Jurkat, Clone E6-1 (cell line): Measurements from ENCODE around the gene SCAPER.

ENCODE experiments used
- DNase-seq: peaks from one replicate; pipeline ENCODE4 v3.0.0-alpha.2; 2011; ENCODE audit warnings: low read depth, low spot score
- H3K4me3 ChIP-seq: 2 replicates; pipeline ENCODE4 v1.5.1; 2011; ENCODE audit warnings: mild to moderate bottlenecking, low read length, control low read depth, moderate library complexity

SCAPER gene

DNA sequence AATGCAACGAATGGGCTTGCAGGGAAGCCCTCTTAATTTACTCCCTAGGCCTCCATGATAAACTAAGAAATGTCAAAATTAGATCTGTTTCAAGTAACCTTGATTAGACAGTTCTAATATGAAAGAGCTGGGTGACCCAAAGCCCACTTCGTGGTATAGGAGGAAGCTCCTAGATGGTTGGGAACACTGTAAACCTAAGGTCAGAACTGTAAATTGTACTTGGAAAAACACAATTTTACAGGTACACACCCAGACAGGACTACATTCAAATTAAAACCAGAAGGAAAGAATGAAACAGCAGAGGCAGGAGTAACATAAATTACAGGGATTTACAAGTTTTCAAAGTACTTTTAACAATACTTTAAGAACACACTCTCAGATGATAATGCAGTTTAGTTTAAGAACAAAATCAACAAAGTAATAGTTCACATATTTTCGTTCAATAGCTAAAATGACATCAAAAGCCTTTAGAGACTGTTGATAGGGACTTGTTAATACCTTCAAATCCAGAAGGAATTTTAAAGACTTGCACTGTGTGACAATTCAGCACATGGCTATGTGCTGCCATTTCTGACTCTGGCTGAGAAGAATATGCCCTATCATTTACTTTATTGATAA is 550.2 kb downstream of the SCAPER start:
- H3K4me3 ChIP-seq: no peak overlapping the region
- DNase-seq: no peak

DNA sequence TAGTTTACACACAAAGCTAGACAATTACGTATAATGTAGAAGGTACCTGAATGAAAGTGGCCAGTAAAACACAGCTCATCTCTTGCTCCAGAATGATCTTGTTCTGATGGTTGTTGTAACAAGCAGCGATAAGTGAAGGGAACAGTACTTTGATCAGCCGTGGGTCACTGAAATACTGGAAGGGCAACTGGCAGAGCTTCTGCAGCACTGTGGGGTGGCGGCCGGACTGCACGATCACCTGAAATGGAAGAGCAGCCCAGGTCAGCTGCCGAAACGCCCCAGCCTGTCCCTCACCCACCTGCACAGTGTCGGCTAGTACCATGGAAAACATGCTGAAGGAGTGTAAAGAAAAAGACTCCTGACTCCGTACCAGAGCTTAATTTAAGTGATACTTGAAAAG is 551.2 kb downstream of the SCAPER start:
- H3K4me3 ChIP-seq: no peak overlapping the region
- DNase-seq: no peak

DNA sequence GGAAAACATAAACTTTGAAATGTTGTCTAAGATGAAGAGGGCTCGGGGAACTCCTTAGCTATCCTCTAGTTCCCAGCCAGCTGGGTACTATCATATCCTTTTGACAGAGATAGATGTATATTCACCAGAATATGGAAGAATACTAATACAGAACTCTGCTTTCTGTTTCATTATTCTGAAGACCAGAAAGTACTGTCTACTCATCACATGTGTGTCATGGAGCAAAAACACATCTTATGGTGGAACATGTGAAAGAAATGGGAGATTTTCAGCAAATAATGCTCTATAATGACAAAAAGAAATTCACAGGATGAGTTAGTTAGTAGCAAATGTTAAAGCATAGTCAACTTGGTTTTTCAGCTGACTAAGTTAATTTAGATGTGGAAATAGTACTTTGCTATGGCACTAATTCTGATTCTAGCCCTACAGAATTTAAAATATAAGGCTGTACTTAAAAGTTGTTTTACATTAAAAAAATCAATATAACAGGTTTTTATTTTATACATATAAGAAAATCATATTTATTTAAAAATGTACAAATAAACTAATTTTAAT is 552.0 kb downstream of the SCAPER start:
- DNase-seq: no peak
- no peak overlapping the region for H3K4me3 ChIP-seq

DNA sequence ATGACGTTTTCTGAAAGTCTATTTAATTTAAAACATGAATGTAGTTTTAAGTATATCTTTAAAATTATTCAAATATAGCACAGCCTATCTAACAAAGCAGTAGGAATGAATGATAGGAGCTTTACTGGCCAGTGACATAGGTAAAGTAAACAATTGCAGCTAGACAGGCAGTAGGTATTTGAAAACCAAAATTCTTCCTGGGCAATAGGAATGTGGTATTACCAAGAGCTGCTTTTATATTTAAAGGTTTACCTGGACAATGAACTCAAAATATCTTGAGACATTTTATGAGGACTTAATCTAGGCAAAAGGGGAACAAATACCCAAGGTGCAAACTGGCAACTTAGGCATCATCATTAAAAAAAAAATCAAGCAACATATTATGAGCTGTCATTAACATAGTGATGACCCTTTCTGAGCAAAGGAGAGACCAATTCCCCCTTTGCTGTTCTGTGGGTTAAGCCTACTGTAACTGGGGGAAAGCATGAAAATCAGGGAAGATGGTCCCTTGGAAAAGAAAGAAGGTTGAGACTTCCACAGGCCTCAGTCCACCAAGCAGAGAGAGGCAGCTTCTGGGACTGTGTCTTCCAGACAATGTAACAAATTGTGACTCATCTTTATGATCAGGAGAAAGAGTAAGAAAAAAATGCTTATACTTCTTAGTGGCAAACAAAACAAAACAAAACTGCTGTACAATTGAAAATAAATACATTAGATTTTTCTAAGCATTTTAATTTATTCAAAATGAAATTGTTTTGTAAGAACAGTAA is 555.7 kb downstream of the SCAPER start:
- no peak overlapping the region for H3K4me3 ChIP-seq
- DNase-seq: no peak

DNA sequence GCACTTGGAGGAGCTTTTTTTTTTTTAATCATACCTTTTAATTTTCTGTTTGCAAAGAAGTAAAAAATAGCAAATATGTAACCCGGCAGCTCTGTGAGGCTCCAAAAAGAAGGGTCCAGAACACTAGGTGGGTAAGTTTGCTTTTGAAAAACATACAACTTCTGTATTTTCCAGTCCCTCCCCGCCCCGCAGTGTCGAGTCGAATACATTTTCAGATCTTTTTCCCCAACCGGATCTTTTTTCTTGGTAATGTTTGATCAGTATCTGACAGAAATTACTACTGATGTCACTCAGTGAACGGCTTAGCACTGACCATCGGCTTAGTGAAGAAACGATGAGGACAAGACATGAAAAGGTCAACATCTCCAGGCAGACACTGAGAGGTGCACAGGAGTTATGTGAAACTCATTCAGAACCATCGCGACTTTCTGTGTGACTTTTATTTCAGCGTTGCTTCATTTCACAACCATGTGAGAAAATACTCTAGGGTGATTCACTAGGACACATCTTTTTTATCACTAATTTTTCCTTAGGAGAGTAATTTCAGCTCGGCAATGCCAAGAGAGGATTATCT is 557.6 kb downstream of the SCAPER start:
- no peak for DNase-seq

DNA sequence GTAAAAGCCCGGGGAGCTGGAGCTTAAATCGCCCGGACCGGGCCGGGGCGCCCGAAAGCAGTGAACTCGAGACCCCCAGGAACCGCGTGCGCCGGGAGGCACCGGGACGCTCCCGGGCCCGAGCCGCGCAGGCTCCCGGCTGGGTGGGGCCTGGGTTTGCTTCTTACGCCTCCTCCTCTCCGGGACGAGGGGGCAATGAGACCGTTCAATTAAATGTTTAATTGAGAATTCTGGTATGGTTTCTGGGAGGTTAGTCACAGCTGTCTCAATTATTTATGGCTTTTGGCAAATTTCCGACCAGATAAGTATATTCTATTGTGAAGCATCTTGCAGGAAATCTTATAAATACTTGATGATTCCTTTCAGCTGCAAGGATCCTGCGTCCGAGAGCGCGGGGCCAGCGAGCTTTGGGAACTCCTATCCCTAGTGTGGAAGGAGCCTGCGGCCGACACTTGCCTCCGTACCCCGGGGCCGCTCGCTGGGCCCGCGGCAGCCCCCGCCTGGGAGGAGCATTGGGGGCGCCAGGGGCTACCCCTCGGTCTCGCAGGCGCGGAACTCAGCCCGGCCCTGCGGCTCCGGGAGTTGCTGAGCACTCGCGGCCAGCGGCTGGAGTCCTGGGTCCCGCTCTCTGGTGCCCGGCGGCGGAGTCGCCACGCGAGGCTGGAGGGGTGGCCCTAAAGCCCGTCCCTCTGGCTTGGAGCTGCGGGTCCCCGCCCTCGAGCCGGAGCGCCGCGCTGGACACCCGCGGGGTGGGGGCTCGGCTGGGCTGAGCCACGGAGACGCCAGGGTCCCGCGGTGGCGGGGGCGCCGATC is 558.3 kb downstream of the SCAPER start:
- no peak overlapping the region for H3K4me3 ChIP-seq
- DNase-seq: no peak

More for the DNA sequence above, 557.6 kb downstream of the SCAPER start:
- no peak overlapping the region for H3K4me3 ChIP-seq

DNA sequence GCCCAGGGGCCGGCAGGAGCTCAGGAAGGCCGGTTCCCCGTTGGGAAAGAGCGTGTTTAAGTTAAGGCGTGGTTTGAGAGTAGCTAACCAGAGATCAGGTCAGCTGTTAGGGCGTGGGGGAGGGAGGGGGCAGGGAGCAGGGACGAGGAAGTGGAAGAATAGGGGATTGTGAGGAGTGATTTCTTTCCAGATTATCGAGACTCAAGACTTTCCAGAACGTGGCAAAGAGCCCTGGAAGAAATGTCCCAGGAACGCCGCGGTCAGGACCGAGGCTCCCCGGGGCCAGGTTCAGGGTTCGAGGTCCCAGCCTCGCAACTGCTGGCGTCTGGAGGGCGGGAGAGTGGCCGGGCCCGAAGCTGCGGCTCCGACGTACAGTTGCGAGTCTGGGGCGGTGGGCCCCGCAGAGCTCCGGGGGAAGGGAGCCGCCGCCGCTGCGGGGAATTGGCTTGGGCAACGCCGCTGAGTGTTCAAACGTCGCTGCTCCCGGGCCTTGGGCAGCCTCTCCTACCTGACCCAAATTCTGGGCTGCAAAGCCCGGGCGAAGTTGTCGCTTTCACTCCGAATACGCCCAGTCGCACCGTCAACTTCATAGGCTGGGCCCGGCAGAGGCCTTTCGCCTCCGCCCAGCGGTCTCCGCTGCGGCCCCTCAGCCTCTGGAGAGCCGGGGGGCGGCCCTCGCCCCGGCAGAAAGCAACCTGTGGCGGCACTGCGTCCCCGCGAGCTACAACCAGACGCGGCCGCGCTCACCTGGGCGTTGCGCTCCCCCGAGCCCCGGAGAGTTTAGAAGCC is 559.1 kb downstream of the SCAPER start:
- H3K4me3 ChIP-seq: no peak overlapping the region

DNA sequence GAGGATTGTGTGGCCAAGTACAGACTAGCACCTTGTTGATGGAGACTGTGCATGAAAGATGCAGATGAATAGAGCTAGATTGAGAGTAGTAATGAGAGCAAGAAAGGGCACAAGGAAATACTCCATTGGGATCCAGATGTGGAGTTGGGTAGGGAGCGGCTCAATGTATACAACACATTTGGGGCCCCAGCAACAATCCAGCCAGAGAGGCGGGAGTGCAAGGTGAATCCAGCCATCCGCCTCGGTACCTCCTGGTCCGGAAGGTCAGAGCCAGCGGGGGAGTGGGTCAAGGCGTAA is 559.6 kb downstream of the SCAPER start:
- H3K4me3 ChIP-seq: no peak overlapping the region
- no peak for DNase-seq

More for the DNA sequence above, 559.1 kb downstream of the SCAPER start:
- DNase-seq: no peak

DNA sequence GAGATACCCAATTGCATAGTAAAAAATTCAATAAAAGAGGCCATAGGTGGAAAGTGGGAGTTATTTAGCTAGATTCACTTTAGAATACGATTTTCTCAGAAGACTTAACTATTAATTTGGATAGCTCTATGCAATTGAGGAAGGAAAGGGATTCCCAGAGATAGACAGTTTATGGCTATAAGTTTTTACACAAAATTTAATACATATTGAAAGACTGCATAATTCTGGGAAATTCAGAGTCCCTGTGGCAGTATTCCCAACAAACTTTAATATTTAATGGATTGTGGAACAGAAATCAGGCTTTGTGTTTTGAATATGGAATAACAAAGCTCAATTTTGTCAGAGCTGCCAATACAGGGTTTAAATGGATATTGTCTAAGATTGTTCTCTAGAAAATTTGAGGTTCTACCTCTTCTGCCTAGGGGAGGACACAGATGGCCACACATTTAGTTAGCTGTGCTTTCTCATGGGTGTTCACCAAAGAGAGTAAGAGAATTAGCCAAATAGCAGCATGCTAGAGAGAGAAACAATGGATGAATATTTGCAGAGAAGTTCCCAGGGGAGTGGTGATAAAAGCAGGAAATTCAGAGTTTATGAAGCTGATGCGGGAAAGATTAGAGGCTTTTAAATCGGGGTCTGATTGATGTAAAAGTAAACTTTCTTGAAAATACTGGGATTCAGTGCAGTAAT is 560.1 kb downstream of the SCAPER start:
- DNase-seq: no peak
- H3K4me3 ChIP-seq: no peak overlapping the region

DNA sequence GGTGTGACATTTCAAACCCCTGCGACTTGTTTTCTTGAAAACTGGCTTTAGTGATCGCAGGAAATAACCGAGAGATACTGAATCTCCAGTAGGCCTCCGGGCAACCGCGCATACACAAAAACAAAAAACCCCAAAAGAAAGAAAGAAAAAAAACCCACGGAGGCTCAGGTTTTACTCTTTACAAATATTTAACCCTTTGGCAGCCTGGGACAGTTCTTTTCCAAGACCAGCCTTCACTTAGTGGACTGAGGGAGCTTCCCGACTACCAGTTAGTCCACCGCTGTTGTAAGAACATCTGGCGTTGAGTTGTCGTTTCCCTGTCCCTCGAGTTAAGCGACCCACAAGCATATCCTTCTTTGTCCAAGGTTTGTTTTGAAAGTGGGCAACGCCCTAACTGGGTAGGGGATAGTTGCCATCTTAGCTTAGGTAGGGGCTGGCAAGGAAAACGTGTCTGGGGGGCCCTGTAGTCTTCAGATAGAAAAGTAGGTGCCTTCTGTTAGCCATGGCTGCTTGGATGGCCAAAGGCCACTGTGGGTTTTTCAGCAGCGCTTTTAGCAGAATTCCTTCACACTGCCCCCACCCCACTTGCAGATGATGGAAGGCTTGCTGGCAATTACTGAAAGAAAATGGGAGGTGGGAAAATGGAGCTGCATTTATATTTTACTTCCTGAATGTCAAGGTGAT is 561.7 kb downstream of the SCAPER start:
- no peak overlapping the region for H3K4me3 ChIP-seq
- no peak for DNase-seq

DNA sequence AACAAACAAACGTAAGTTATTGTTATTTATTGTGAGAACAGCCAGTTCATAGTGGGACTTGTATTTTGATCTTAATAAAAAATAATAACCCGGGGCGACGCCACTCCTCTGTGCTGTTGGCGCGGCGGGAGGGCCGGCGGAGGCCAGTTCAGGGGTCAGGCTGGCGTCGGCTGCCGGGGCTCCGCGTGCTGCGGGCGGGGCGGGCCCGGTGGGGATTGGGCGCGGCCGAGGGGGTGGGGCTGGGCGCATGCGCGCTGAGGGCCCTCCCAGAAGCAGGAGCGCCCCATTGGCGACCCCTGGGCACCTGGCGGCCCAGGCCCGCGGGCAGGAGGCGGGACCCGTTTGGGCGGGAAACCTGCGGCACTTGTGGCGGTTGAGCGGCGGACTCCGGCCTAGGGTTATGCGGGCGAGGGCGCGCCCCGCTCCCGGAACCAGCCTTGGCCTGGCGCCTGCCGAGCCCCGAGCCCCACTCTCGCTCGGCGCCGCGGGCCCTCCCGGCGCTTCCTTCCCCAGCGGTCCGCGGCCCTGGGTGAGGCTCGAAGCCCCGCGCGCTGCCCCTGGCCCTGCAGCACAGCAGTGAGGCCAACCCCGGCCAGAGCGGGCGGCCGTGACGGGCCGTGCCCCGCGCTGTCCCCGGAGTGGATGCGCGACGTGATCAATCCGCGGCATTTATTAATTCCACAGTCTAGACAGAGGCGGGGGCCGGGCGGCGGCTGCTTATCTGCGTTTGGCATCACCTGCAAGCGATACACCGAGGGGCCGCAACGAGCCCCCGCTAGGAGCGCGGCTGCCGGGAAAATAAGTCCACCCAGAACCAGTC is 562.5 kb downstream of the SCAPER start:
- H3K4me3 ChIP-seq: no peak overlapping the region
- DNase-seq: no peak

DNA sequence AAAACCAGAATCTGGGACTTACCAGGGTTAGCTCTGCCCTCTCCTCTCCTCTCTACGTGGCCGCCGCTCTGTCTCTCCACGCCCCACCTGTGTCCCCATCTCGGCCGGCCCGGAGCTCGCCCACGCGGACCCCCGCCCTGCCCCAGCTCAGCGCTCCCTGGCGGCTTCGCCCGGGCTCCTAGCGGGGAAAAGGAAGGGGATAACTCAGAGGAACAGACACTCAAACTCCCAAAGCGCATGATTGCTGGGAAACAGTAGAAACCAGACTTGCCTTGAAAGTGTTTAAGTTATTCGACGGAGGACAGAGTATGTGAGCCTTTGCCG is 563.1 kb downstream of the SCAPER start:
- H3K4me3 ChIP-seq: no peak overlapping the region
- no peak for DNase-seq

DNA sequence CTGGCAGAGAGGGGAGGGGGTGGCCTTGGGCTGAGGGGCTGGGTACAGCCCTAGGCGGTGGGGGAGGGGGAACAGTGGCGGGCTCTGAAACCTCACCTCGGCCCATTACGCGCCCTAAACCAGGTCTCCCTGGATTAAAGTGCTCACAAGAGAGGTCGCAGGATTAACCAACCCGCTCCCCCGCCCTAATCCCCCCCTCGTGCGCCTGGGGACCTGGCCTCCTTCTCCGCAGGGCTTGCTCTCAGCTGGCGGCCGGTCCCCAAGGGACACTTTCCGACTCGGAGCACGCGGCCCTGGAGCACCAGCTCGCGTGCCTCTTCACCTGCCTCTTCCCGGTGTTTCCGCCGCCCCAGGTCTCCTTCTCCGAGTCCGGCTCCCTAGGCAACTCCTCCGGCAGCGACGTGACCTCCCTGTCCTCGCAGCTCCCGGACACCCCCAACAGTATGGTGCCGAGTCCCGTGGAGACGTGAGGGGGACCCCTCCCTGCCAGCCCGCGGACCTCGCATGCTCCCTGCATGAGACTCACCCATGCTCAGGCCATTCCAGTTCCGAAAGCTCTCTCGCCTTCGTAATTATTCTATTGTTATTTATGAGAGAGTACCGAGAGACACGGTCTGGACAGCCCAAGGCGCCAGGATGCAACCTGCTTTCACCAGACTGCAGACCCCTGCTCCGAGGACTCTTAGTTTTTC is 563.6 kb downstream of the SCAPER start:
- H3K4me3 ChIP-seq: no peak overlapping the region
- DNase-seq: no peak

DNA sequence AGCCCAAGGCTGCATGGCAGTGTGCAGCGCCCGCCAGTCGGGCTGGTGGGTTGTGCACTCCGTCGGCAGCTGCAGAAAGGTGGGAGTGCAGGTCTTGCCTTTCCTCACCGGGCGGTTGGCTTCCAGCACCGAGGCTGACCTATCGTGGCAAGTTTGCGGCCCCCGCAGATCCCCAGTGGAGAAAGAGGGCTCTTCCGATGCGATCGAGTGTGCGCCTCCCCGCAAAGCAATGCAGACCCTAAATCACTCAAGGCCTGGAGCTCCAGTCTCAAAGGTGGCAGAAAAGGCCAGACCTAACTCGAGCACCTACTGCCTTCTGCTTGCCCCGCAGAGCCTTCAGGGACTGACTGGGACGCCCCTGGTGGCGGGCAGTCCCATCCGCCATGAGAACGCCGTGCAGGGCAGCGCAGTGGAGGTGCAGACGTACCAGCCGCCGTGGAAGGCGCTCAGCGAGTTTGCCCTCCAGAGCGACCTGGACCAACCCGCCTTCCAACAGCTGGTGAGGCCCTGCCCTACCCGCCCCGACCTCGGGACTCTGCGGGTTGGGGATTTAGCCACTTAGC is 564.3 kb downstream of the SCAPER start:
- H3K4me3 ChIP-seq: no peak overlapping the region
- DNase-seq: no peak

DNA sequence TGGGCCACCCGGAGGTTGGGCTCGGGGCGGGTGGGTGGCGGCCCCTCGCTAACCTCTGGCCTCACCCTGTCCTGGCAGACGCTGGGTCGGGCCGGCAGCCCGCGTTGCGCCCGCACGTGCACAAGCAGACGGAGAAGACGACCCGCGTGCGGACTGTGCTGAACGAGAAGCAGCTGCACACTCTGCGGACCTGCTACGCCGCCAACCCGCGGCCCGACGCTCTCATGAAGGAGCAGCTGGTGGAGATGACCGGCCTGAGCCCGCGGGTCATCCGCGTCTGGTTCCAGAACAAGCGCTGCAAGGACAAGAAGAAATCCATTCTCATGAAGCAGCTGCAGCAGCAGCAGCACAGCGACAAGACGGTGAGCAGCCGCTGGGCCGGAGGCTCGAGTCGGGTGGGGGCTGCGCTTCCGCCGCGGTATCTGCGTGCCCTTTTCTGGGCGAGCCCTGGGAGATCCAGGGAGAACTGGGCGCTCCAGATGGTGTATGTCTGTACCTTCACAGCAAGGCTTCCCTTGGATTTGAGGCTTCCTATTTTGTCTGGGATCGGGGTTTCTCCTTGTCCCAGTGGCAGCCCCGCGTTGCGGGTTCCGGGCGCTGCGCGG is 564.8 kb downstream of the SCAPER start:
- H3K4me3 ChIP-seq: no peak overlapping the region

More for the DNA sequence above, 564.8 kb downstream of the SCAPER start:
- DNase-seq: no peak
